ENCODE data around the gene ARHGEF11.
"Not testable (repeated sequence)": the region's sequence is repeated elsewhere in the genome, so short reads cannot be mapped to it uniquely, and the experiment has no call there.

Gene ARHGEF11

DNA sequence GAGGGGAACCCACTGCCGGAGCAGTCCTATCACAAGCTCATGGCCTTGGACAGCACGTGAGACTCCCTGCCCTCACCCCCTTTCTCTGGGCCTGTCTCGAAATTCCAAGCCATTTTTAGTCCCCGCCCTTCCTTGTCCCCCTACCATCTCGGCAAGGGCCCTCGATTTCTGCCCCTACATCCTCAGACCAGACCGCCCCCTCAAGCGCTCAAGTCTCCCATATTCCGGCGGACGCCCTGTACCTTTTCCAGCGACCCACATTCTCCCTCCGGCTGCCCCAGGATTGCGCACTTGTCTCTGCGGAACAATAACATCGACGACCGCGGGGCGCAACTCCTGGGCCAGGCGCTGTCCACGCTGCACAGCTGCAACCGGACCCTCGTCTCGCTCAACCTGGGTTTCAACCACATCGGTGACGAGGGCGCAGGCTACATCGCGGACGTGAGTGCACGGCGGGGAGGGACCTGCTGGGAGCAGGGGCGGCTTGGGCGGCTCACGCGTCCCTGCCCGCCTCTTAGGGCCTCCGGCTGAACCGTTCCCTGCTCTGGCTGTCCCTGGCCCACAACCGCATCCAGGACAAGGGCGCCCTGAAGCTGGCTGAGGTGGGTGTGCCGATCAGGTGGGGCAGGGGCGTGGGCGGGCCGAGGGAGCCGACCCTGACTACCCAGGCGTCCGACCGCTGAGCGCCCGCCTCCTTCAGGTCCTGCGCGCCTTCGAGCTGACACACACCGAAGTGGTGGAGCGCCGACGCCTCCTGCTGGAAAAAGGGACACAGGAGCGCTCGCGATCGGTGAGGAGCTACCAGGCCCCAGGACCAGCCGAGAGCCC, 118.1 kb downstream of the ARHGEF11 start:
- FAIRE-seq, result no peak

- FAIRE-seq, result not testable (repeated sequence)
Observed at GRCh38 chr1:156926695-156927094, 118.8 kb downstream of the ARHGEF11 start.

GRCh38 chr1:156926175-156926574, 119.4 kb downstream of the ARHGEF11 start:
- FAIRE-seq, result no peak

DNA sequence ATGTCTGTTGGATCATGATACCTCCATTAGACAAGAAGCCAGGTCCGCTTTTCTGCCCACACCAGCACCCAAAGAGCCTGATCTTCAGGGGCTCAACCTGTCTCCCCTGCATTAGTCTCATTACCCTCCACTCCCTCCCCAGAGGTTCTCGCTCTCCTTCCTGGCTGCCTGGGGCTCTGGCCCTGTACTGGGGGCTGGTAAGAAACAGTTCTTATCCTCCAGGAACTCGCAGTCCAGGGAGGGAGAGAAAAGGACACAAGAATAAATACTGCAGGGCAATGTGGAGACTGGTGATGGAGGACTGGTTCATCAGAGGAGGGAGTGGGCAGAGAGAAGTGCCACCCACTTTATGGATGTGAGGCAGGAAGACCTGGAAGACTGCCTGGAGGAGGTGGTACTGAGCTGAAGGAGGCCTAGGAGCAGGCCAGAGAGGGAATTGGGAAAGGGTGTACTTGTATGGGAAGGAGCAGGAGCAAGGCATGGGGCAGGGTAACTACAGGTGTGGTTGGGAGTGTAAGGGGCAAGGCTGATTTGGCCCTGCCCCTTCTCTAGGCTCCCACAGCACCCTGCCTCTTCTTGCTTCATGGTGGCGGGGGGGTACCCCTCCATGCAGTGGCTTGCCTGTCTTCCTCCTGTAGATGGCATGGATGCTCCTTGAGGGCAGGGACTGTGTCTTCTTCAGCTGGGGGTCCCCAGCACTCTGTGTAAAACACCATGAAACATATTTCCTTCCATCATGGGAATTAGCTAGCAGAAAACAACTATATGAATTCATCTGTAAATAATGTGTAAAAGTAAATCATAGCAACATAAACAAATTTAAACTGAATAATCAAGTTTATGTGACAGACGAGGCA, 120.2 kb downstream of the ARHGEF11 start:
- FAIRE-seq, result no peak

DNA sequence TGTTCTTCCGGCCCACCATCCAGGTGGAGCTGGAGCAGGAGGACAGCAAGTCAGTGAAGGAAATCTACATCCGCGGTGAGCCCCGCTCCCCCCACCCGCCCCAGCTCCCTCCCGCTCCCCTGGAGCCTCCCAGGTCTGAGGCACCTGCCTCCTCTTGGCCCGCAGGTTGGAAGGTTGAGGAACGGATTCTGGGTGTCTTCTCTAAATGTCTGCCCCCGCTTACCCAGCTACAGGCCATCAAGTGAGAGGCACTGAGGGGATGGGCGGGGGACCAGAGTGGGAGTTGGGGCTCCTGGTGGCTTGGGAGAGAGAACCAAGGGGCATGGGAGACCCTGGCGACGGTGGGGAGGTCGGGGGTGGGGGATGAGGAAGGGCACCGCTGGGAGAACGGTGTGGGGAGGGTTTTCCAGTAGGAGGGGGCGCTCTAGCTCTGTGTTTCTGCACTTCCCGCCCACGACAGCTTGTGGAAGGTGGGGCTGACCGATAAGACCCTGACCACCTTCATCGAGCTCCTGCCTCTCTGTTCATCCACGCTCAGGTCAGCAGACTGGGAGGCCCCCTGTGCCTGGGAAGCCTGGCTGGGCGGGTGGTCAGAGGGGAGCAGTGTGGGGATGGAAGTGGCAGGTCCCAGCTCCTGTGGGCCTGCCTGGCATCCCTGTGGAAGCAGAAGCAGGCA, 120.9 kb downstream of the ARHGEF11 start:
- FAIRE-seq, result no peak

GRCh38 chr1:156923670-156924477, 121.7 kb downstream of the ARHGEF11 start:
- FAIRE-seq, result no peak

GRCh38 chr1:156922986-156923669, 122.4 kb downstream of the ARHGEF11 start:
- FAIRE-seq, result no peak

DNA sequence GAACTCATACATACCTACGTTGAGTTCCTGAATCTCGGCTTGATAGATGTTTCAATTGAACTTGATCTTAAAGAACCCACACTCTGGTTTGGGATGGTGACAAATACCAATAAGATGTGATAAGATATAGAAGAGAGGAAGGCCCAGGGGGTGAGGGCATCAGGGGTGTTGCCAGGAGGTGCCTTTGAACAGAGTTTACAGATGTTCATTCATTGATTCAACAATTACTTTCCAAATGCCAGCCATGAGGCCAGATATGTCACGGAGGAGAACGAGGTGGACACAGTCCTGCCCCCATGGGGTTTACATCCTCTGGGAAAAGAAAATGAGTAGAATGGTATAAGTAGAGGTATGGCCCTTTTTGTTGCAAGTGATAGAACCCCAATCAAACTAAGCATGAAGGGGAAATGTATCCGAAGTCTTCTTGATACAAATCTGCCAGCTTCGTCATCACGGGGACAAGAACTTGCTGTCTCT, 124.5 kb downstream of the ARHGEF11 start:
- no peak for FAIRE-seq

GRCh38 chr1:156920233-156921052, 125.1 kb downstream of the ARHGEF11 start, which contains the start of gene LRRC71:
Gene LRRC71 (plus strand): TSS chr1:156920632. CDS start chr1:156920804, 172 bp downstream.
- no peak for FAIRE-seq

DNA sequence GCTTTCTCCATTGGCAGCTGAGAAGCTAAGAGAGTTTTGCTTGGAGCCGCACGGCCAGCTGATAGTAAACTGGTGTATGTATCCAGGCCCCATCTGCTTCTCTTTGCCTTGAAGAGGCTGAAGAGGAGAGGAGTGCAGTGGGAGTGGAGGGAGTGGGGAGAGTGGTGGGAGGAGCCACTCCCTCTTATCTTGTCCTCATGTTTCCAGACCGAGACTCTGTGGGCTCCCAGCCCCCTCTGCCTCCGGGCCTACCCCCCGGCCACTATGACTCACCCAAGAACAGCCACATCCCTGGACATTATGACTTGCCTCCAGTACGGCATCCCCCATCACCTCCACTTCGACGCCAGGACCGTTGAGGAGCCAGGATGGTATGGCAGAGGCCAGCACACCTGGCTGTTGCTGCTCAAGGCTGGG, 131.1 kb downstream of the ARHGEF11 start:
- FAIRE-seq, result no peak

GRCh38 chr1:156913809-156914387, 131.6 kb downstream of the ARHGEF11 start:
- FAIRE-seq, result no peak

DNA sequence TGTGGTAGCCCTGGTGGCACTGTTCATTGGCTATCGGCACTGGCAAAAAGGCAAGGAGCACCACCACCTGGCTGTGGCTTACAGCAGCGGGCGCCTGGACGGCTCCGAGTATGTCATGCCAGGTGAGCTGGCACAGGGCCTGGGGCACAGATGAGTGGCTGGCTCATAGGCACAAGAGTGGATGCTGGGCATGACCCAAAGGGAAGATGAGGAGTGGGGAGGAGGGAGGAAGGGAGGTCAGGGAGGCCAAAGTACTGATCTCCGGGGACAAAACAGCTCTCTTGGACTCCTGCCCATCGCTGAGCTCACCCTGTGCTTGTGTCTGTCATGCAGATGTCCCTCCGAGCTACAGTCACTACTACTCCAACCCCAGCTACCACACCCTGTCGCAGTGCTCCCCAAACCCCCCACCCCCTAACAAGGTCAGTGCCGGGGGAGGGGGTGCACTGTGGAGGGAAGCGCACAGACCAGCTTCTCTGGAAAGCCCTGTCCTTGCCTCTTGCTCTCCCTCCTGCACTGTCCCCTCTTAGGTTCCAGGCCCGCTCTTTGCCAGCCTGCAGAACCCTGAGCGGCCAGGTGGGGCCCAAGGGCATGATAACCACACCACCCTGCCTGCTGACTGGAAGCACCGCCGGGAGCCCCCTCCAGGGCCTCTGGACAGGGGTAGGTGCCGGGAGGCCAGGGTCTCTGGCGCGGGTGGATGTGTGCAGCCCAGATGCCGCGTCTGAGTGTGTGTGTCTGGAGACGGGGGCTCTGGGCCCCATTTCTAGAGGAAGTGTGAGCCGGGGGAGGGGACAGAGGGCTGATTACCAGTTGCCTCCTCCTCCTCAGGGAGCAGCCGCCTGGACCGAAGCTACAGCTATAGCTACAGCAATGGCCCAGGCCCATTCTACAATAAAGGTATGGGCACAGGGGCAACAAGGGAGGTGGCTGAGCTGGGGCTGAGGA, 132.4 kb downstream of the ARHGEF11 start:
- FAIRE-seq, result no peak

DNA sequence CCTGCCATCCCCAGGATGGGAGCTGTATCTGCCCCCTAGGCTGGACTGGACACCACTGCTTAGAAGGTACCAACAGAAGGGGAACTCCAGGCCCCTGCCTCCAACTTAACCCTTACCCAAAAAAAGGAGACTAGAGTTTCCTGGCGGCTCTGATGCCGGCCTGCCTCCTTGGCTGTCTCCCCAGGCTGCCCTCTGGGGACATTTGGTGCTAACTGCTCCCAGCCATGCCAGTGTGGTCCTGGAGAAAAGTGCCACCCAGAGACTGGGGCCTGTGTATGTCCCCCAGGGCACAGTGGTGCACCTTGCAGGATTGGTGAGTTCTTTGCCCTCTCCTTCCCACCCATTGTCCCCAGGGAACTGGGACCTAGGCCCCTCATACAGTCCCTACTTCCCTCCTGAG, 133.2 kb downstream of the ARHGEF11 start:
- no peak for FAIRE-seq

DNA sequence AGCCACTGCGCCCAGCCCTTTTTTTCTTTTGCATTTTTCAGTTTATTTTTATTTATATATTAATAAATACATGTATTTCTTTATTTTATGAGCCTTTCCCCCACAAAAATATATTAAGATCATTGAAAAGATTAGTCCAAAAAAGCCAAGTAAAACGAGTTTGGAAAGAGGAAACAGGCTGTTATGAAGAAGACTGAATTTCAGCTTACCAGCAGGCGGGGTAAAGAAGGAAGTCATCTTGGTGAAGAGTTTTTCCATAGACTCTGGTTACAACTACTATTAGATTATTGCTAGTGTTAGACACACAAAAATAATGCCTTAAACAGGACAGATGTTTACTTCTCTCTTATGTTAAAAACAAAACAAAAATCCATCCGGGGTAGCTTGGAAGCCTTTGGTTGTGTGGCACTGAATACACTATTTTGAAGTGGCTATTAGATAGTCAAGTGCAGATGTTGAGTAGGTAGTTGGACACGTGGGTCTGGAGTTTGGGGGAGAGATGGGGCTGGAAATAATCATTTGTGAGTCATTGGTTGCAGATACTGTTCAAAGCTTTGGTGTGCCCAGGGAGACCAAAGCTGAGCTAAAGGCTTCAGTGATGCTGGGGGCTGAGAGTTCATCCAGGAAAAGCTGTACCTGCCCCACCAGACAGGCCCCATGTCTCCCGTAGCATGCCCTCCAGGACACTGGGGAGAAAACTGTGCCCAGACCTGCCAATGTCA, 133.8 kb downstream of the ARHGEF11 start:
- FAIRE-seq, result no peak

DNA sequence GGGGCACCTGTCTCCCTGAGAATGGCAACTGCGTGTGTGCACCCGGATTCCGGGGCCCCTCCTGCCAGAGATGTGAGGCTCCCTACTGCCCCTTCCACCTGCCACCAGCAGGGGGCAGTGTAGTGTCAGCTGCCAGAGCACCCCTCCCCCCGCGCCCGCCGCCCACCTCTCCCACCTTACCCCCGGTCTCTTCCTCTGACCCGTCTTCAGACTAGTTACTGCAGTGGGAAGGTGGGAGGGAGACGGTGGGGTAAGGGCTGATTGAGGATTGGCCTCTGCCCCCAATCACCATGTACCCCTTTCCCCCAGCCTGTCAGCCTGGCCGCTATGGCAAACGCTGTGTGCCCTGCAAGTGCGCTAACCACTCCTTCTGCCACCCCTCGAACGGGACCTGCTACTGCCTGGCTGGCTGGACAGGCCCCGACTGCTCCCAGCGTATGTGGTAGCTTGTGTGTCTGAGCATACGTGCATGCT, 135.2 kb downstream of the ARHGEF11 start:
- FAIRE-seq, result no peak

- FAIRE-seq, result no peak
Observed at GRCh38 chr1:156909671-156910070, 135.9 kb downstream of the ARHGEF11 start.

DNA sequence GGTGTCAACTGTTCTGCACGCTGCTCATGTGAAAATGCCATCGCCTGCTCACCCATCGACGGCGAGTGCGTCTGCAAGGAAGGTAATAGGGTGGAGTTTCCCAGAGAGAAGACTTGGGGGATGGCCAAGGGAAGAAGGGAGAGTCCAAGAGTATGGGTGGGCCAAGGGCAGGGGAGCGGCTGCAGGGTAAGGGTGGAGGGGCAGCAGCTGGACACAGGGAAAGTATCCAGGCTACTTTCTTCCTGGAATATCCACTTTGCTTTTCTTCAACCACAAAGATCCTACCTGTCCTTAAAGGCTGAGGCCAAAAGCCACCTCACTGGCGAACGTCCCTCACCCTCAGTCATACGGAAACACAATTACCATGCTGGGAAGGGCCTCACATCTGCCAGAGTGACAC, 136.6 kb downstream of the ARHGEF11 start:
- FAIRE-seq, result no peak

- FAIRE-seq, result no peak
Observed at GRCh38 chr1:156908541-156908940, 137.0 kb downstream of the ARHGEF11 start.

Data from TTC549 (cell line).